B cell (primary cell): Measurements from ENCODE around the gene CST6. TPM values are rescaled to one million over a fixed set of nuclear protein-coding genes. Genes with fewer than 3 reads are reported as not detected.

Source experiments
- ATAC-seq: fragments of 200-7000 bp; cut with Tn5 transposase; one replicate; pipeline ENCODE4 v1.10.0; 2021; ENCODE audit warnings: low read depth, mild to moderate bottlenecking, moderate number of reproducible peaks, moderate library complexity
- CTCF ChIA-PET: fragments of 350-600 bp; sonication (Branson Sonifier 250); formaldehyde crosslinking; loops from one replicate; lab custom pipeline; 2021; ENCODE audit warnings: antibody characterized with exemption, inconsistent platforms; lab: Charles Lee
- POLR2A ChIA-PET: fragments of 350-600 bp; sonication (Branson Sonifier 250); formaldehyde crosslinking; loops from one replicate; lab custom pipeline; 2021; ENCODE audit warnings: antibody characterized with exemption; lab: Charles Lee
- DNase-seq: peaks from one replicate; pipeline ENCODE4 v3.0.0; 2013
- H2AFZ ChIP-seq: 2 replicates; pipeline ENCODE4 v1.6.1; 2012; ENCODE audit warnings: mild to moderate bottlenecking, low read depth, low read length; ENCODE audit not compliant: insufficient read depth, poor library complexity, severe bottlenecking
- H3K27ac ChIP-seq, 2 donors: 1 replicate in 1 of 2; 2 replicates in 1 of 2; pipeline ENCODE4 v1.5.1; 2012 to 2013; ENCODE audit warnings: low read length in 2 of 2, mild to moderate bottlenecking in 2 of 2, moderate library complexity in 1 of 2
- H3K27me3 ChIP-seq, 4 experiments: fragments of 200-600 bp in 1 of 4; sonication (generic) in 1 of 4; replicated peaks in 1 of 4; 1 replicate in 2 of 4; 2 replicates in 2 of 4; pipeline versions ENCODE4 v1.6.1 to v1.7.0; 2013 to 2016; ENCODE audit warnings: low read length in 3 of 4, mild to moderate bottlenecking in 2 of 4, mixed read lengths in 1 of 4, moderate library complexity in 1 of 4; ENCODE audit not compliant: insufficient read depth in 4 of 4, control insufficient read depth in 3 of 4; ENCODE audit errors: control extremely low read depth in 1 of 4
- H3K36me3 ChIP-seq, 2 experiments: replicated peaks in 1 of 2; 1 replicate in 1 of 2; 2 replicates in 1 of 2; pipeline versions ENCODE4 v1.6.1 to v1.7.1; 2013; ENCODE audit warnings: low read length in 1 of 2; ENCODE audit not compliant: insufficient read depth in 2 of 2, control insufficient read depth in 1 of 2; ENCODE audit errors: control extremely low read depth in 1 of 2, extremely low read depth in 1 of 2
- H3K4me1 ChIP-seq, 2 donors: fragments of 200-600 bp in 1 of 2; sonication (generic) in 1 of 2; 1 replicate in 1 of 2; 2 replicates in 1 of 2; pipeline versions ENCODE4 v1.5.1 to v1.6.1; 2013 to 2017; ENCODE audit warnings: low read length in 2 of 2; ENCODE audit not compliant: control insufficient read depth in 2 of 2, insufficient read depth in 2 of 2
- H3K4me2 ChIP-seq: replicated peaks from 2 replicates; pipeline ENCODE3; 2012; ENCODE audit warnings: mild to moderate bottlenecking, low read depth, low read length; ENCODE audit not compliant: poor library complexity, severe bottlenecking
- H3K4me3 ChIP-seq, 5 experiments: fragments of 200-600 bp in 1 of 5; sonication (generic) in 1 of 5; 1 replicate in 3 of 5; 2 replicates in 2 of 5; pipeline versions ENCODE4 v1.5.1 to v1.7.0; 2011 to 2016; ENCODE audit warnings: low read length in 4 of 5, mild to moderate bottlenecking in 4 of 5, low read depth in 2 of 5, control low read depth in 1 of 5, moderate library complexity in 1 of 5; ENCODE audit not compliant: insufficient read depth in 1 of 5; ENCODE audit errors: control extremely low read depth in 1 of 5, extremely low read depth in 1 of 5
- H3K79me2 ChIP-seq: fragments of 200-600 bp; sonication (generic); one replicate; pipeline ENCODE4 v1.6.0; 2016; ENCODE audit warnings: low read length; ENCODE audit not compliant: control insufficient read depth, insufficient read depth
- H3K9ac ChIP-seq: fragments of 200-600 bp; sonication (generic); 2 replicates; pipeline ENCODE4 v1.6.1; 2017; ENCODE audit warnings: mild to moderate bottlenecking, low read length, moderate library complexity
- H3K9me3 ChIP-seq, 3 donors: one replicate each; pipeline versions ENCODE4 v1.6.1 to v1.7.1; 2013; ENCODE audit warnings: low read length in 2 of 3; ENCODE audit not compliant: control insufficient read depth in 2 of 3, insufficient read depth in 1 of 3; ENCODE audit errors: control extremely low read depth in 1 of 3
- H4K20me1 ChIP-seq: 2 replicates; pipeline ENCODE4 v1.6.0; 2012; ENCODE audit warnings: mild to moderate bottlenecking, low read length; ENCODE audit not compliant: insufficient read depth, control insufficient read depth, poor library complexity, severe bottlenecking
- H3K27ac Mint-ChIP-seq: one replicate; pipeline ENCODE4 v1.8.0; 2021; ENCODE audit warnings: mixed read lengths
- H3K27me3 Mint-ChIP-seq: one replicate; pipeline ENCODE4 v1.8.0; 2021; ENCODE audit warnings: mixed read lengths
- H3K4me1 Mint-ChIP-seq: one replicate; pipeline ENCODE4 v1.8.0; 2021; ENCODE audit warnings: mixed read lengths
- H3K4me3 Mint-ChIP-seq: one replicate; pipeline ENCODE4 v1.8.0; 2021; ENCODE audit warnings: mixed read lengths
- H3K9me3 Mint-ChIP-seq: one replicate; pipeline ENCODE4 v1.8.0; 2022; ENCODE audit warnings: mixed read lengths; ENCODE audit not compliant: insufficient read depth
- CTCF ChIP-seq: fragments of 200-600 bp; IDR thresholded peaks from one replicate; pipeline ENCODE4 v1.8.0; 2022; ENCODE audit warnings: antibody characterized with exemption, mild to moderate bottlenecking
- EZH2 ChIP-seq: IDR thresholded peaks from 2 replicates; pipeline ENCODE4 v1.6.1; 2012; ENCODE audit warnings: borderline replicate concordance, low read depth, mild to moderate bottlenecking, moderate library complexity, low read length; ENCODE audit not compliant: insufficient read depth, poor library complexity, severe bottlenecking
- WGBS: methylation state at CpG from one replicate; pipeline ENCODE4 v1.1.5; 2013; ENCODE audit warnings: missing lambda C conversion rate; ENCODE audit not compliant: insufficient coverage; 5-methylcytosine and 5-hydroxymethylcytosine counted together
- intact Hi-C: fragments of 100-400 bp; cut with micrococcal nuclease; formaldehyde crosslinking; loops from one replicate; pipeline ENCODE4 v1.10.0; 2022
- polyA plus RNA-seq: library from polyadenylated mRNA; depleted of rRNA; stranded (reverse); fragments of >200 nt; gene quantifications from 2 replicates; pipeline ENCODE4 v1.2.3, GENCODE V29; 2012
- total RNA-seq, 2 donors: library from RNA; stranded (reverse); fragments of 120-200 nt in 1 of 2; gene quantifications; 1 replicate in 1 of 2; 2 replicates in 1 of 2; pipeline versions ENCODE4 v1.2.3 to v1.2.4, GENCODE V29; 2013 to 2022

CST6 gene
- total and polyA plus RNA-seq, 2 donors (not counting 1 experiment from before 2014, with no cell fraction given), result not detected

- WGBS, result 96% methylated on average over 7 of the region's 8 CpGs
- intact Hi-C loops, result no loop called here
- POLR2A ChIA-PET, result no interaction called here
These were observed 48.3 kb downstream of the CST6 start for GRCh38 chr11:66059966-66060680.

More at GRCh38 chr11:66059966-66060680, 48.3 kb downstream of the CST6 start:
- H3K4me1 Mint-ChIP-seq, result peaks cover 21% of the 10 kb centered on the region
- H3K27me3 ChIP-seq, result no peaks in the 10 kb centered on the region
- no peak overlapping the region for H3K4me2 ChIP-seq
- H3K27ac ChIP-seq, result no peak overlapping the region
- ATAC-seq (no peak), DNase-seq (no peak)
- H4K20me1 ChIP-seq, result peaks cover 26% of the 10 kb centered on the region
- no peak overlapping the region for H2AFZ ChIP-seq
- H3K79me2 ChIP-seq, result peaks cover 67% of the 10 kb centered on the region
- no peak overlapping the region for H3K4me3 Mint-ChIP-seq
- no peaks in the 10 kb centered on the region for H3K9me3 ChIP-seq
- CTCF ChIA-PET, result interaction anchor here (1.1 to 3.0 kb wide), 4 partner anchors 8 to 77 kb away, joined by 3 to 17 read pairs (median 4); no protein-coding TSS in a partner anchor
- H3K9me3 Mint-ChIP-seq, result no peaks in the 10 kb centered on the region
- H3K4me1 ChIP-seq, result peaks cover 0 to 6% of the 10 kb centered on the region in 2 donors
- no peak overlapping the region for H3K9ac ChIP-seq
- H3K27ac Mint-ChIP-seq, result no peak overlapping the region
- H3K27me3 Mint-ChIP-seq, result no peaks in the 10 kb centered on the region
- TF ChIP-seq CTCF (no peak), EZH2 (no peak)
- H3K4me3 ChIP-seq, result no peak overlapping the region
- peaks cover 4 to 96% of the 10 kb centered on the region in 2 experiments for H3K36me3 ChIP-seq
